Fibroblast of skin of abdomen (primary cell): ENCODE measurements around the gene ACTN2. TPM values are rescaled to one million over a fixed set of nuclear protein-coding genes. Genes with fewer than 3 reads are reported as not detected.
"Not testable (repeated sequence)": the region's sequence is repeated elsewhere in the genome, so short reads cannot be mapped to it uniquely, and the experiment has no call there.

ENCODE experiments used
- DNase-seq: peaks from one replicate; pipeline ENCODE4 v3.0.0-alpha.2; 2013
- polyA plus RNA-seq, 2 experiments: library from polyadenylated mRNA; unstranded; fragments of 120-200 nt; gene quantifications; one replicate each; pipeline ENCODE4 v1.2.1, GENCODE V29; 2013; ENCODE audit not compliant: insufficient read length in 2 of 2

The ACTN2 gene
- 4.9 TPM for polyA plus RNA-seq (2013, experiment 1 of 2; ENCODE audit: insufficient read length)
- 4.7 TPM for polyA plus RNA-seq (2013, experiment 2 of 2; ENCODE audit: insufficient read length)

DNA sequence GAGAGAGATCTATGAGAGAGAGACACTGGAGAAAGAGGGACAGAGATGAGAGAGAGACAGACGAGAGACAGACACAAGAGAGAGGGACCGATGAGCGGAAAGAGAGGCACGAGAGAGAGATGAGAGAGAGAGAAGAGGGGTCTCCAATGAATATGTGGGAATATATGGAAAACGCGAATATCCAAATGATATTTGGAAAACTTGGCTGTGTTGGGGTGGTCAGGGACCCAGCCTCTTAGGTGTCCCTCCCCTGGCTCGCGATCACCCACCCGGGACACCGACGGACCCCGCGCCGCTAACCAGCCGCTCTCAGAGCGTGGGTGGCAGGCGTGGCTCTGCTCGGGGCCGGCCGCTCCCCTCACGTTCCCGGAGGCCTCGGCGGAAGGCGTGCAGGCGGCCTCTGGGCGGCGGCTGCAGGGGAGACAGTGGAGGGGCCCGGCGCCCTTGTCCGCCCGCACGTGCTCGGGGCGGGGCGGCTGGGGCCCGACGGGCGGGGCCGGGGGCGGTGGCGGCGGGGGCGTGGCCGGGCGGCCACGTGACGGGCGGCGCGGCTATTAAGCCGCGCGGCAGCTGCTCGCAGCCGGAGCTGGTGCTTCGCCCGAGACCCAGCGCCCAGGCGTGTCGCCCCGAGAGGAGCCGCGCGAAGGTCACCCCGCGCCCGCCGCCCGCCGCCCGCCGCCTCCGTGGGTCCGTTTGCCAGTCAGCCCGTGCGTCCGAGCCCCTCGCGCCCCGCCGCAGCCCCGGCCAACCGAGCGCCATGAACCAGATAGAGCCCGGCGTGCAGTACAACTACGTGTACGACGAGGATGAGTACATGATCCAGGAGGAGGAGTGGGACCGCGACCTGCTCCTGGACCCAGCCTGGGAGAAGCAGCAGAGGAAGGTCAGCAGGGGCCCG is at the start of gene ACTN2:
Gene ACTN2, plus strand, starts transcription at position 583 of the 898 bp plus-strand sequence. Its CDS starts 175 bp downstream, at position 758.
- DNase-seq, result peak; percentile 37

DNA sequence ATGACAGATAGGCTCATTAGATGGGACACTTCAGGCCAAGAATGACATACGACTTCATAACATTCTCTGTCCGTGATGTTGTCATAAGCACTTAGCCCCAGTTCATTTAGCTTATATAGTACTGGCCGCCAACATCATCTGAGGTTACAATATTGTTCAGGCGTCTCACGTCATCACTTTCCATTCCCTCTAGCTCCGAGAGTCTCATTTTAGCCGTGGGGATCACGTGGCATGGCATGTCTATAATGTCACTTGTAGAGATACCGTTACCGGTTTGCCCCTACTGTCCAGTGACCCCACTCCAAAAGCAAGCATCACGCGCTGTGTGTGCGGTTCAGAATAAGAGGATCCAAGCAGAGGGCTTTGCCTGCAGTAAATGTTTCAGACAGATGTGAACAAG is 47.4 kb upstream of the ACTN2 start:
- DNase-seq, result no peak

DNA sequence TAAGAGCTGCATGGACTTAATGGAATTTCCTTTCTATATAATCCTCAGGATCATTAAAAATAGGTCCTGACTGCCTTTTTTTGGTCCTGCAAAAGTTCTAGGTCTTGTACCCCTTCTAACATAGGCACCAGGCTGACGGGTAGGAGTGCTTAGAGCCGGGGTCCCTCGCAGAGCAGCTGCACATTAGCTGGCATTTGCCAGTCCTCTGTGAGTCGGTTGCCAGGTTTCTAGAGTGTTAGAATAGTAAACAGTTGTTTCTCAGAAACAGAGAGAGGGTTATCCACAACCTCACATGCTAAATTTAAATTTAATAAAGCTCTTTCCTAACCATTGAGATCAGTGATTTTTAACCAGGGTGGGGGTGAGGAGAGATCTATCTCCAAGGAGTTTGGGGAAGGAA is 46.6 kb upstream of the ACTN2 start:
- no peak for DNase-seq

DNA sequence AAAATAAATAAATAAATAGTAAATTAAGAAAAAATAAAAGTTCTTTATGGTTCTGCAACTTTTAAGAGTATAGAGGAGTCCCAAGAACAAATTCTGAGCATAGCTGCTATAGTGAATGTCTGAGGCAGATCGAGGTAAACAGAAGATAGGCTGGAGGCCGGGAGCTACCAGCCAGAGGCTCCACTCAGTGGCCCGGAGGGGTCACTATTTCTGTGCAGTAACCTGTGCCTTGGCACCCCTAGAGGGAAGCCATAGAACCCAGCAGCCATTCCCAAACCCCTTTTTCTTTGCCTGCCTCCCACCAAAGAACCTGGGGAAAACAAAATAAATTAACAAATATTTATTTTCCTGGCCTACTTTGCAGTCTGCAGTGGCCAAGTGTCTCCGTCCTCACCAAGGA is 43.5 kb upstream of the ACTN2 start:
- DNase-seq, result no peak

DNA sequence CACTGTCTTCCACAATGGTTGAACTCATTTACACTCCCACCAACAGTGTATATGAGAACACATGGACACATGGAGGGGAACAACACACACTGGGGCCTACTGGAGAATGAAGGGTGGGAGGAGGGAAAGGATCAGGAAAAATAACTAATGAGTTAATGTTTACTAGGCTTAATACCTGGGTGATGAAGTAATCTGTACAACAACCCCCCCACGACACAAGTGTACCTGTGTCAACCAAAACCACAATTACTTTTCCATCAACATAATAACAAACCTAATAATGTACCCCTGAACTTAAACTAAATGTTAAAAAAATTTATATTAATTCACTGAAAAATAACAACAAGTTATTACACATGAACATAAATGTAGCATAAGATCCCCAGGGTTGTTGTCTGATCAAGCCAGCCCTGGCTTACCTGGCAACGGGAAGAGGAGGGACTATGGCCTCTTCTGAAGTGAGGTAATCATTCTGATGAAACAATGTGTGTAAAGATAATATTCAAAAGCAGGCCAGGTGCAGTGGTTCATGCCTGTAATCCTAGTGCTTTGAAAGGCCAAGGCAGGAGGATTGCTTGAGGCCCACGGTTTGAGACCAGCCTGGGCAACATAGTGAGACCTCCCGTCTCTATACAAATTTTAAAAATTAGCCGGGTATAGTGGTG is 41.2 kb upstream of the ACTN2 start:
- DNase-seq, result no peak

DNA sequence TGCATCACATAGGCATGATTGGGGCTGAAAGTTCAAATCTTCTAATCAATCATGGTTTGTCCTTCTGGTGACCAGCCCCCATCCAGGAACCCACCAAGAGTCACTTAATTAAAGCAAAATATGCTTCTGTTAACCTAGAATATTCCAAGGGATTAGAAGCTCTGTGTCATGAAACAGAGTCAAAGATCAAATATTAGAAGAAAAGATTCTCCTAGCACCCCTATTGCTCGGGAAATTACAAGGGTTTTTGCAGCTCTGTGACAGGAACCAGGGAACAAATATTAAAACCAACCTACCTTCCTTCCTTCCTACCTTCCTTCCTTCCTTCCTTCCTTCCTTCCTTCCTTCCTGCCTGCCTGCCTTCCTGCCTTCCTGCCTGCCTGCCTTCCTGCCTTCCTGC is 31.8 kb upstream of the ACTN2 start:
- no peak for DNase-seq

DNA sequence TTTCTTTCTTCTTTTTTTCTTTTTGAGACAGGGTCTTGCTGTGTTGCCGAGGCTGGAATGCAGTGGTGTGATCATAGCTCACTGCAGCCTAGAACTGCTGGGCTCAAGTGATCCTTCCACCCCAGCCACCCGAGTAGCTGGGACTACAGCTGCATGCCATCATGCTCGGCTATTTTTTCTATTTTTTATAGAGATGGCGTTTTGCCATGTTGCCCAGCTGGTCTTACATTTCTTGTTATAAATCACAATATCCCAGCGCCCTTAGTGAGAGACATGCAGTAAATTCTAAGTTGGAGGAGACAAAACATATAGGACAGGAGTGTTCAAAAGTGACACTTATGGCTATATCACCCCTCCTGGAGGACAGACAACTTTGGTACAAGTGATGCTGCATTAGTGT is 31.3 kb upstream of the ACTN2 start:
- no peak for DNase-seq

DNA sequence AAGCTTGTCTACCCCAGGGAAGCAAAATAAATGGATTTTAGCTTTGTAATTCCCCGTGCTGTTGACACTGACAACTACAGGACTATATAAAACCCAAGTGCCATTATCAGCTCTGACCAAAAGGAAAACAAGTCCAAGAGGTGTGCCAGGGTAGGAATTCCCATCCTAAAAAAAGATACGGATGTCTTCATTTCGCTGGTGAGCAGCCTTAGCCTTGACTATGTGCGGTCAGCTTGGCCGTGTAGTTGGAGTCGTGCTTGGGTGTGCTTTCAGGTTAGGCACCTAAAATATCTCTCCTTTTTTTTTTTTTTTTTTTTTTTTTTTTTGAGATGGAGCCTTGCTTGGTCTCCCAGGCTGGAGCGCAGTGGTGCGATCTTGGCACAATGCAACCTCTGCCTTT is 28.9 kb upstream of the ACTN2 start:
- no peak for DNase-seq

DNA sequence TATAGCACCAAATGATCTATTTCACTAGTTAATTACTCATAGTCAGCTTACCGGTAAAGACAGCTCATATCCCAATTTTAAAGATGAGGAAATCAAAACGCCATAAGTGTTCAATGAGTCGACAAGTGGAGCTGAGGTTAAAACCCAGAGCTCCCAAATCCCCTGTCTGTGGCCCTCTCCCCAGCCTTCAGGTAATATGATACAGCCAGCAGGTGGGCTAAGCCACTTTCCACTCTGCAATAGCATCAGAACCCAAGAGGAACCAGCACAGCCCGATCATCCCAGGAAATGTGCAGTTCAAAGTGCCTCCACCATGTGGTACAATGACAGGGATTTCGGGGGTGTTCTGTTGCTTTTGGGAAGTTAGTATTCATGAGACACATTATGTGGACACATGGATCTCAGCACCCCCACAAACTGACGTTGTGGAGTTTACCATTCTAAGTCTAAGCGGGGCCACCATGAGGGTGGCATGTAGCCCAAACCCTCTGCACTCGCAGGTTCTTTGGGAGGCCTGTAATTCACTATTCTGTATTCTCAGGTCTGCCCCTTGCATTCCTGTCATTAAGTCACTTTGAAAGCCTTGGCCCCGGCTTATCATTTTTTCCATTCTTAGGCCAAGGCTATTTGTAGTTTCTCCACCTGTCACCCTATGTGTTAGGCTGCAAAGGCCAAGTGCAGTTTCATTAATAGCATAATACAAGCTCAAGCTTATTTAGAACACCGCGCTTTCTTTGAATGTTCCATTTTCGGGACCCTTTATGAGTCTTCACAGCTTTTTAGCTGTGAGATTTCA is 26.3 kb upstream of the ACTN2 start:
- DNase-seq, result no peak

DNA sequence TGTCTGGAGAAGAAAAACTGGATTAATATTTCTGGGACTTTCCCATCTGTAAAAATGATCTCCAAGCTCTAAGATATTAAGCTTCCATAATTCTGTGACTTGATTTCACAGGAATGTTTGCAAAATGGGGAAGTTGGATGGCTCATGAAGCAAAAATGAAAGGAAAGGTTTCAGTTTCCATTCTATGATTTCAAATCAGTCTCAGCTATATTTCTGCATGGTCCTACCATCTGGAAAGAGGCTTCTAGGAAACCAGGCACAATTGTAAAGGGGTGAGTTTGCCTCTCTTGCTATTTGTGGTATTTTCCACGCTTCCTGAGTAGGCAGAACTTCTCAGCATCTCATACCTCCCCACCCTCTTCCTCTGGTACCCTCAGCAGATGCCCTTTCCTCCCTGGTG is 22.4 kb upstream of the ACTN2 start:
- DNase-seq, result peak; percentile 9

DNA sequence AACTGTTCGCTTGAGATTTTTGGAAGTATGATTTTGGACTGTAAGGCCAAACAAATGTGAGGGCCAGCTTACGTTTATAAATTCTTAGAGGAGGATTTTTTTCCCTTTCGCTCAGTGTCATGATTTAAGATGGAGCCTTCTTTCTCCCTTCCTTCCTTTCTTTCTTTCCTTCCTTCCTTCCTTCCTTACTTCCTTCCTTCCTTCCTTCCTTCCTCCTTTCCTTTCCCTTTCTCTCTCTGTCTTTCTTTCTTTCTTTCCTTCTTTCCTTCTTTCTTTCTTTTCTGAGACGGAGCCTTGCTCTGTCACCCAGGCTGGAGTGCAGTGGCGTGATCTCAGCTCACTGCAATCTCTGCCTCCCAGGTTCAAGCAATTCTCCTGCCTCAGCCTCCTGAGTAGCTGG is 17.4 kb upstream of the ACTN2 start:
- not testable (repeated sequence) for DNase-seq

DNA sequence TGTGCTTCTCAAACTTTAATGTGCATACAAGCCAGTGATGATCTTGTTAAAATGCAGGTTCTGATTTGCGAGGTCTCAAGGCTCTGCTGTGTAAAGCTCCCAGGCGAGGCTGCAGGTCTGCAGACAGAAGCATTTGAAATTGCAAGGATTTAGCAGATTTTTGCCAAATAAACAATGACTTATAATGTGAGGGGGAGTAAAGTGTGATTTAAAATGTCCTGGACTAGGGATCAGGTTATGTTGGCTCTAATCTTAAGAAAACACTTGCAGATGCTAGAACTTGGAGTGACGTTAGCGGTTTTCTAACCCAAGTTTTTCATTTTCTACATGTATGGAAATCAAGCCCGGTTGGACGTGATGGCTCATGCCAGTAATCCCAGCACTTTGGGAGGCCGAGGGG is 16.2 kb upstream of the ACTN2 start:
- no peak for DNase-seq

DNA sequence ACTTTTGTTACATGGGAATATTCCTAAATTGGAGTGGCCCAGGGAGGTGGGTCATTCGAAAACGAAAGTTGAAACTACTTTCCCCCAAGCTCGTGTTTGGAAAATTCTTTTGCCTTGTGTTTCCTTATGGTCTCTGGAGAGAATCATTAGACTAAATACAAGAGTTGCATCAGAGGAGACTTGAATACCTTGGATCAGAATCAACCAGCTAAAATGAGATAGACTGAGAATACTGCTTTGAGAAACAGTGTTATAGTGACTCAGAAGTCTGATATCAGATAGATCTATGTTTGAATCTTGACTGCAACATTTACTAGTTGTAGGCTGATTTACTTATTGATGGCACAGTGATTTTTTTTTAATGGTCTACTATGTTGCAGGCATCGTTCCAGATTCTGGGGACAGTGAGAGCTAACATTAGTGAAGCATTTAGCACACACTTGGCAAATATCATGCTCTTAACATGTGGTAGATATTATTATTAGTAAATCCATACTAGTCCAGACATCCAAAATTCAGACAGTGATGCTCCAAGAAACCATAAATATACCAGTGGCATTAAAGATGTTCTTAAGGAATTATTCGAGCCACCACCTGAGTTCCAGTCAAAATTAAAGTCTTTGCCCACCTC is 12.9 kb upstream of the ACTN2 start:
- DNase-seq, result peak; percentile 17

DNA sequence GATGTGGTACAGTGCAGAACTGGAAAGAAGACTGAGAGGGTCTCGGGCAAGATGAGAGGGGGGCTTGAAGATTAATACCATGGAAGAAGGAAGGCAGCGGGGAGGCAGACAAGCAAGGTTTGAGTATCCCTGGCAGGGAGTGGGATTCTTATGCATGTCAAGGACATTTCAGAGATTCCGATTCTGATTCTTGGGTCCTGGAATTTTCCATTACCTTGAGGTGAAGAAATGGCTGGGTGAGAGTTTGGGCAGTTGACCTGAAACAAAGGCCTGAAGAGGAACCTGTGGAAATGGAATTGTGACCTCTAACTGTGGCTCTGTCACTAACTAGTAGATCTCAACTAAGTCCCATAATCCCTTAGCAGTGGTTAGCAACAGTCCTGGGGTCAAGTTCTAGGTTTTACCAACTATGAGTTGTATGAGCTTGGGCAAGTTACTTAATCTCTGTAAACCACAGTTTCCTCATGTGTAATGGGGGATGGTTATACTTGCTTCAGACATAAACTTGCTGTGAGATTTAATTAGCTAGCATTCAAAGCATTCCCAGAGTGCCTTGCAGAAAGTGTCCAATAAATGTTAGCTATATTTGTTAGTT is 8.6 kb upstream of the ACTN2 start:
- DNase-seq, result no peak

DNA sequence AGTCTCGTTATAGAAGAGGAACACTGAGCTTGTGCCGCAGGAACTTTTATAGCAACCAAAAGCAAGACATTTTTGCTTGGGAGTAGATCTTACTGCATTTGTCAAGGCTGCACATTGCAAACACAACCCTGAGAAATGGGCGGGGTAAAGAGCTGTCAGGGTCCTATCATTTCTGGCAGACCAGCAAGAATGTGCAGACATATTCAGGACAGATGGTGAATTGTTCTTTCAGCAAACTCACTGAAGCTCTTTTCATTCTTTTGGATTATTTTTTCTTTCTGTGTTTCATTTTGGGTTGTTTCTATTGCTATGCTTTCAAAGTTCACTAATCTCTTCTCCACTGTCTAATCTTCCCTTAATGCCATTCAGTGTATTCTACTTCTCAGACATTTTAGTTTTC is 5.1 kb upstream of the ACTN2 start:
- DNase-seq, result no peak

DNA sequence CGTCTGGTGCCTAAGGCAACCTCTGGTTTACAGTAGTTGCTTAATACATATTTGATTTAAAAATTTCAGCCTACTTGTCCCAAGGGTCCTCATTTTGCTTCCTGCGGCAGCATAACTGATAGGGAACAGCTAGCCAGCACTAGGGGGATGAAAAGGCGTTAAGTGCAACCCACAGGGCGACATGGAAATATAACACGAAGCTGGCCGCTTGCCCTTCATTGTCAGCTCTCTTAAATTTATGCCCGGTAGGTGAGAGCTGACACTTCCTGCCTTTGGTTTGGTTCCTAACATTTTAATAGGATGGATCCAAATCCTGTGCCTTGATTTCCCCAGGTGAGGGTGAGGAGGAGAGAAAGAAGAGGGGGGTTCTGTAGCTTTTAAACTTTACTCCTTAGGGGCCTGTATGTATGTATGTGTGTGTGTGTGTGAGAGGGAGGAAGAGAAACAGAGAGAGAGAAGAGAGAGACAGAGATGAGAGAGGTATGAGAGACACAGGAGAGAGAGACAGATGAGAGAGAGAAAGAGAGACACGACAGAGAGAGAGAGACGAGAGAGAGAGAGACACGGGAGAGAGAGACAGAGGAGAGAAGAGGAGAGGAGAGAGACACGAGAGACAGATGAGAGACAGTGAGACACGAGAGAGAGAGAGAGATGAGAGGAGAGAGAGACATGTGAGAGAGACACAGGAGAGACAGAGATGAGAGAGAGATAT is 938 bp upstream of the ACTN2 start:
- no peak for DNase-seq

DNA sequence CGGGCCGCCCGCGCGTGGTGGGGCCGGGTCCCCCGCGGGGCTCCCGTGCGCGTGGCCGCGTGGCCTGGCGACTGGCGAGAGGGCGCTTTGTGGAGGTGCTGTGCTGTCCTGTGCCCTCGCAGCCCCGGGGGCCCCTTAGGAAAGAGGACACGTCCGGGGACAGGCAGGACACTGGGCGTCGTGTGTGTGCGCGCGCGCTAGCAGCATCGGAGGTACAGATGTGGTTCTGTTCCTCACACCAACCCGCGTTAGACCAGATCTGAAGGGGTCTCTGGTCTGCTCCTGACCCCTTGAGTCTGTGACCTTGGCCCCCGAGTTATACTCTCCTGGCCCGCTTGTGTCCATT is 489 bp downstream of the ACTN2 start:
- DNase-seq, result no peak

DNA sequence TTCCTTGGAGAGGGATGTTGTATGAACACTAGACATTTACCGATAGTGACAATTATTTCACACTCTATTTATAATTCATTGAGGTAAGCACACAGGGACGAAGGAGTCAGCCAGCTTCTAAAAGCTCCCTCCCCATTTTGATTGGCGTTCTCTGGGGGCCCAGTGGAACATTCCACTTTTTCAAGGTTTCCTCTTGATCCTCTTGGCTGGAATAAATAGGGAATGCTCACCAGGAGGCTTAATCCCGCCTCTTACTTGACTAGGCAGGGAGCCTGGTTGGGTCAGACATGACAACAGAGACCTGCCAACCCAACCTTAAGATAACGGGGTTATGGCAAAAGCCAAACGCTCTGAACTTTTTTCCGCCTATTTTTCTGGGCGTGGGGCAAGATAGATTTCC is 974 bp downstream of the ACTN2 start:
- no peak for DNase-seq

DNA sequence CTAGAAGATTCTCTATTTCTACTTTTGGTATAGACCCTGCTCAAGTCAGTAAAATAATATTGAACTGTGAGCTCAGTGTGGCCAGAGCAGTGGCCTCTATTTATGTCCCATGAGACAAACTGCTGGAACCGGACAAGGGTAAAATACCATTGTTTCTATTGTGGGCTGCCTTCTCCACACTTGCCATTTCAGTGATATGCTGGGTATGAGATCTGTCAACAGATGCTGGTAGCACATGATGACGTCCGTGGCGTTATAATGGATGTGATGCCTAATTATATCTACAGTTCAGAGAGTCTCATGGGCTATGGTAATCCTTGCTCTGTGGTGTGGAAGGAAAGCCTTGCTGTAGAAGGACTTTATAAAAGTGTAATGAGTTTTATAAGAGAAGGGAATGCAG is 2.4 kb downstream of the ACTN2 start:
- DNase-seq, result no peak

DNA sequence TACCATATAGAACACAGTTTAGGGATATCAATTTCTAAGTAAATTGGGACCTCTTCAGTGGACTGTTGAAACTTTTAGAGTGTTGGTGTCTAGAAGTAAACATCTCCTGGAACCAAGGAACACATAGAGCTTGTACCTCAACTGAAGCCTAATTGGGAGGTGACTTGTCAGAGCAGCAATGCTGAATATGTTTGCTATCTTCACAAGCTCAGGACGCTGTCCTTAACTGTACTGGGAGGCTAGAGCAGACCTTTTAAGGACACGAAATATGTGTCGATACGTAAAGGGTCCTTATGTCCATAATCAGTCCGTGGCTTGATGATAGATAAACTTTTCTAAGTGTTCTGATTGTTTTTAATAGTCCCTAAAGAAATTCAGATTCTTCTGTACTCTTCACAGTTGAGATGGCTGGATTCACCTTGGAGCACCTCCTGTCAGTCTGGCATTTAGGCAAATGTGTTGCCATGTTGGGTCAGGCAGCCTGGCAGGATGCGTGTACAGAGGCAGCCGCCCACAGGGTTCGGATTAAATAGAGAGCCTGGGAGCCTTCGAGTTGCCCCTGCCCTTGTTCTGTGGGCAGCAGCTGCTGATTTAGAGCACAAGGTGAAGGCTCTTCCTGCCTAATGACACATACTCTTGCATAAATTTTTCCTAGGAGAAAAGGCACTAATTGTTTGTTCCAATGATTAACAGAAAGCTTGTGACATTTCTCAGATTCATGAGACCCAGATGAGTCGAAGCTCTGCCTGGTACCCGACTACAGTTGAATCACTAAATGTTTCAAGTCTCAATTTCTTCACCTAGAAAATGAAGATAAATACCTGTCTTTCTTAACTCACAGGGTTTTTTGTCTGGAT is 3.6 kb downstream of the ACTN2 start:
- no peak for DNase-seq

DNA sequence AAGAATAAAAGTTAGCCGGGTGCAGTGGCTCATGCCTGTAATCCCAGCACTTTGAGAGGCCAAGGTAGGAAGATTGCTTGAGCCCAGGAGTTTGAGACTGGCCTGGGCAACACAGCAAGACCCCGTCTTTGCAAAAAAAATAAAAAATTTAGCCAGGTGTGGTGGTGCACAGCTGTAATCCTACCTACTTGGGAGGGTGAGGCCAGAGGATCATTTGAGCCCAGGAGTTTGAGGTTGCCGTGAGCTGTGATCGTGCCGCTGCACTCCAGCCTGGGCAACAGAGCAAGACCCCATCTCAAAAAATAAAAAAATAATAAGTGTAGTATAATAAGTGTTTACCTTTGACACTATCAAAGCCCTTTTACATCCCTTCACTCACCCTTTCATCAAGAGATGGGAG is 5.0 kb downstream of the ACTN2 start:
- no peak for DNase-seq
